ENCODE data around the gene LPP.
A peak's percentile ranks its signal among the peaks of the same experiment; 100 is the strongest.

- TF ChIP-seq CTCF (IDR thresholded peaks at IDR 0.05): no peak
- TF ChIP-seq POLR2AphosphoS5 (IDR thresholded peaks at IDR 0.05): peak in 1 of 3 donors; percentile 3
Observed at GRCh38 chr3:188214442-188214841, 60.5 kb downstream of the LPP start.

Measured in stomach (tissue), 4 donors.